Measurements from ENCODE around the gene SLC35G6.
"Not testable (repeated sequence)": the region's sequence is repeated elsewhere in the genome, so short reads cannot be mapped to it uniquely, and the experiment has no call there.

Gene SLC35G6

GRCh38 chr17:7479213-7480088 lies 1.8 kb upstream of the SLC35G6 start, which contains the start of gene ZBTB4:
TSS of gene ZBTB4 (minus strand) at chr17:7479631. CDS start at chr17:7466801, 12,830 bp downstream.
- DNase-seq, result no peak

GRCh38 chr17:7480089-7480384 lies 1.2 kb upstream of the SLC35G6 start:
- DNase-seq, result no peak

- not testable (repeated sequence) for DNase-seq
These were observed 846 bp downstream of the SLC35G6 start for GRCh38 chr17:7481842-7482741.

- DNase-seq, result not testable (repeated sequence)
These were observed 1.5 kb downstream of the SLC35G6 start for GRCh38 chr17:7482742-7483088.

GRCh38 chr17:7483255-7484066 lies 2.2 kb downstream of the SLC35G6 start:
- peak; percentile 95 for DNase-seq

- DNase-seq, result peak; percentile 95
These were observed 3.0 kb downstream of the SLC35G6 start, which contains the start of gene POLR2A for GRCh38 chr17:7484067-7484918. TSS of gene POLR2A (plus strand) at chr17:7484366.

GRCh38 chr17:7484919-7485377 lies 3.7 kb downstream of the SLC35G6 start:
- DNase-seq, result no peak

GRCh38 chr17:7486181-7486580 lies 4.9 kb downstream of the SLC35G6 start:
- no peak for DNase-seq

GRCh38 chr17:7490144-7490543 lies 8.9 kb downstream of the SLC35G6 start:
- DNase-seq, result no peak

- no peak for DNase-seq
These were observed 10.3 kb downstream of the SLC35G6 start for GRCh38 chr17:7491583-7491982.

- no peak for DNase-seq
These were observed 12.7 kb downstream of the SLC35G6 start for GRCh38 chr17:7493941-7494340.

GRCh38 chr17:7495906-7496434 lies 14.7 kb downstream of the SLC35G6 start:
- no peak for DNase-seq

- no peak for DNase-seq
These were observed 15.4 kb downstream of the SLC35G6 start for GRCh38 chr17:7496470-7497183.

- DNase-seq, result no peak
These were observed 16.0 kb downstream of the SLC35G6 start for GRCh38 chr17:7497228-7497627.

- no peak for DNase-seq
These were observed 16.4 kb downstream of the SLC35G6 start for GRCh38 chr17:7497636-7498035.

GRCh38 chr17:7499161-7499560 lies 17.9 kb downstream of the SLC35G6 start:
- DNase-seq, result no peak

- DNase-seq, result no peak
These were observed 20.5 kb downstream of the SLC35G6 start for GRCh38 chr17:7501729-7502128.

GRCh38 chr17:7502171-7502847 lies 21.1 kb downstream of the SLC35G6 start:
- DNase-seq, result no peak

GRCh38 chr17:7502987-7503386 lies 21.7 kb downstream of the SLC35G6 start:
- no peak for DNase-seq

- no peak for DNase-seq
These were observed 22.3 kb downstream of the SLC35G6 start for GRCh38 chr17:7503521-7503920.
